ENCODE data around the gene FOLR2. TPM values are rescaled to one million over a fixed set of nuclear protein-coding genes. Genes with fewer than 3 reads are reported as not detected.
"Not testable (repeated sequence)": the region's sequence is repeated elsewhere in the genome, so short reads cannot be mapped to it uniquely, and the experiment has no call there.

Gene FOLR2
- total RNA-seq: 25.7 TPM

GRCh38 chr11:72216638-72217037, at the start of gene FOLR2:
Gene FOLR2 (plus strand): TSS chr11:72216794. CDS start chr11:72218585, 1,791 bp downstream.
- no peak for DNase-seq

GRCh38 chr11:72169046-72169555, 47.5 kb upstream of the FOLR2 start:
- DNase-seq: not testable (repeated sequence)

- not testable (repeated sequence) for DNase-seq
These were observed 46.8 kb upstream of the FOLR2 start for GRCh38 chr11:72169754-72170153.

DNA sequence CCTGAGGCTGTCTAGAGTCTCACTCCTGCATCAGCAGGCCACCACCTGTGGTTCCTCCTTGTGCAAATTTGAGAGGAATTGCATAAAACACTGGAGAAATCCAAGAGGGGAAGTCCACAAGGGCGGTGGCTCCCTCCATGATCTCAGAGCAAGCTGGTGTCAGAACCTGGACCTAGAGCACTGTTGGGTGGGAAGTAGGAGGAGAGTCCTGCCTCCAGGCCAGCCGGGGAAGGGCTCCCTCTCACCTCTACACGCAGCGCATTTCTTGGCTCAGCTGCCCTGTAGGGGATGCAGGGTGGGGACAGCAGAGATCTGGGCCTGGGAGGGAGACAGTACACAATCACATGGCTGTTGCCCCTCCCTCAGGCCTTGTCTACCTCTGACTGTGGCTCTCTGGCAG, 44.6 kb upstream of the FOLR2 start:
- not testable (repeated sequence) for DNase-seq

- DNase-seq: no peak
These were observed 43.3 kb upstream of the FOLR2 start for GRCh38 chr11:72173291-72173690.

GRCh38 chr11:72174302-72175070, 42.1 kb upstream of the FOLR2 start:
- no peak for DNase-seq

GRCh38 chr11:72177656-72178055, 38.9 kb upstream of the FOLR2 start:
- no peak for DNase-seq

DNA sequence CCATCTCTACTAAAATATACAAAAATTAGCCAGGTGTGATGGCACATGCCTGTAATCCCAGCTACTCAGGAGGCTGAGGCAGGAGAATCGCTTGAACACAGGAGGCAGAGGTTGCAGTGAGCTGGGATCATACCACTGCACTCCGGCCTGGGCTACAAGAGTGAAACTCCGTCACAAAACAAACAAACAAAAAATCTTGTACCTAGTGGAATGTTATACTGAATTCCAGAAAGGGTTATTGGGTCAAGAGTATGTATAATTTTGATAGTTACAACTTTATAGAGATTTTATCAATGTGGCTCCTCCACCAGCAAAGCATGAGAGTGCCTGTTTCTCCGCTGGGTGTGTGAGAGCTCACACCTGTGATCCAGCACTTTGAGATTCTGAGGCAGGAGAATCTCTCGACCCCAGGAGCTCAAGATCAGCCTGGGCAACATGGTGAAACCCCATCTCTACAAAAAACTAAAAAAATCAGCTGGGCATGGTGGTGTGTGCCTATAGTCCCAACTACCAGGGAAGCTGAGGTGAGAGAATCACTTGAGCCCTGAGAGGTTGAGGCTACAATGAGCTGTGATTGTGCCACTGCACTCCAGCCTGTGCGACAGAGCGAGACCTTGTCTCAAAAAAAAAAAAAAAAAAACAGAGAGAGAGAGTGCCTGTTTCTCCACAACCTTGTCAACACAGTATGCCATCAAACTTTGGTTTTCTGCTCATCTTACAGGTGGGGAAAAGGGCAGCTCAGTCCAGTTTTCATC, 37.4 kb upstream of the FOLR2 start:
- no peak for DNase-seq

DNA sequence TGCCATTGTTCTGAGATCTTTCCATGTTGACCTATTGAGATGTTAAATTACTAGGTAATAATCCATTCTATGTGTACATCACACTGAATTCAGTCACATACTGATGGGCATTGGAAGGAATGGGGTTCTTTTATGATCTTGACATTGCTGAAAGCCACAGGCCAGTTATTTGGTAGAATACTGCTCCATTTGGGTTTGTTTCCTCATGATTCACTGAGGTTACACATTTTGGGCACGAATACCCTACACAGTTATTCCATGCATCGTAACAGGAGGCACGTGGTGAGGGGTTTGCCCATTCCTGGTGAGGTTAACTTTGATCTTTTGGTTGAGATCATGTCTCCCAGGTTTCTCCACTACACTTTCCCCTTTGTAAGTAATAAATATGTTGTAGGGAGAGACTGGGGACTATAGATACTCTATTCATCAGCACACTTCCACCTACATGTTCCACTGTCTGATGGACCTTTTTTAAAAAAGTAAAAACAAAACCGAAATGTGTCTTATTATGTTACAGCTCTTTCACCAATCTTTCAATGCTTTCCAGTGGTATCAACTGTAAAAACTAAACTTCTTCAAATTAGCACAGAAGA, 36.7 kb upstream of the FOLR2 start:
- no peak for DNase-seq

DNA sequence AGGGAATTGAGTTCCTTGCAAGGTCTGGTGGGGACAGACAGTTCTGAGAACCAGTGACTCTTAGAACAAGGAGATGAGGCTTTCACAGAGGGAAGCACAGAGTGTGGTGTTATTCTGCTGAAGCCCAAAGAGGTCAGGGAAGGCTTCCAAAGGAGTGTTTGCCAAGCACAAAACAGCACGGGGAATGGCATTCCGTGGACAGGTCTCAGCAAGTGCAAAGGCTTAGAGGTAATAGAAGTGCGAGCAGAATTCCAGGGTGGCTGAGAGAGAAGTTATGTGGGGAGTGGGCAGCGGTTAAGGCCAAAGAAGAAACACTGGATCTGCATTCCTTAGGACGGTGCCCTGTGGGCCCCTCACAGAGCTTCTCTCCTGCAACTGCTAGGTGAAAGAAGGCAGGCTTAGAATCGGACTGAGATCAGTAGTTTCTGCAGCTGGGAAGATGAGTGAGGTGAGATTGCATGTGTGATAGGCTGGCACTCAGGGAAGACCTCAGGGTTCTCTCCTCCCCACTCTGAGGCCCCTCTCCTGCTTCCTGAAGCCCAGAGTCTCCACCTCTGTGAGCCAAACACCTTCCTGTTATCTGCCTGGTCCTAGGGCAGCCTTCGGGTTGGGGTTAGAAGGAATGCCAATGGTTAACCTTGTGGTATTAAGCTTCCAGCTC, 35.6 kb upstream of the FOLR2 start:
- DNase-seq: not testable (repeated sequence)

DNA sequence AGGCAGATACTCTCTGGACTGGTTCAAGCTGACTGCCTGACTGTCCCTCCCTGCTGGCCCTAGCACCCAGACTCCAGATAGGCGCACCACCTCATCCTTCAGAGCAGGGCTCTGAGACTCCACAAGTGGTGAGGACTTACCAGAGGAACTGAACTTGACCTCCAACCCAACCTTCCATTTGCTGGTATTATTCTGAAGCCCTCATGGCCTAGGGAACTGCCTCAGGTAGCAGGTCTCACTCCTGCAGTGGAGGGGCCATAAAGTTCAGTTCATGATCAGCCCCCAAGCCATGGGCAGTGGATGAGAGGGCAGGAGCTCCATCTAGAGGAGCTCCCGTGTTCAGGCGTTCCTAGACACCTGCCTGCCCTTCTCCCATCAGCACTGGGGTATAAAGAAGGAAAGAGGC, 35.0 kb upstream of the FOLR2 start:
- not testable (repeated sequence) for DNase-seq

DNA sequence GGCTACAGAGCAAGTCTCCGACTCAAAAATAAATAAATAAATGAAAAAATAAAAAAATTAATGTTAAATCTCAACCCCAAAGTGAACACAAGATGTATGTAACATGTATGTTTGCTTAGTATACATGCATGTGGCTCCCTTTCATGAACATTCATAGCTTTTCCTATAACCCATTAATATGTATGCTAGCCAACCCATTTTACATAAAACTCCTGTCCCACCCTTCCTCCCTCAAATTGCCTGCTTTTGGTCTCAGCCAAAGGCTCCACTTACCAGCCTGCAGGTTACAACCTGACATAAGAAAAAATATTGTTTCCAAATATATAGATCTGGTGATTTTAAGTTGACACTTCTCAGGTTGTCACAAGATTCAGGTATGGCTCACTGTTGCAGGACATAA, 28.3 kb upstream of the FOLR2 start:
- DNase-seq: no peak

DNA sequence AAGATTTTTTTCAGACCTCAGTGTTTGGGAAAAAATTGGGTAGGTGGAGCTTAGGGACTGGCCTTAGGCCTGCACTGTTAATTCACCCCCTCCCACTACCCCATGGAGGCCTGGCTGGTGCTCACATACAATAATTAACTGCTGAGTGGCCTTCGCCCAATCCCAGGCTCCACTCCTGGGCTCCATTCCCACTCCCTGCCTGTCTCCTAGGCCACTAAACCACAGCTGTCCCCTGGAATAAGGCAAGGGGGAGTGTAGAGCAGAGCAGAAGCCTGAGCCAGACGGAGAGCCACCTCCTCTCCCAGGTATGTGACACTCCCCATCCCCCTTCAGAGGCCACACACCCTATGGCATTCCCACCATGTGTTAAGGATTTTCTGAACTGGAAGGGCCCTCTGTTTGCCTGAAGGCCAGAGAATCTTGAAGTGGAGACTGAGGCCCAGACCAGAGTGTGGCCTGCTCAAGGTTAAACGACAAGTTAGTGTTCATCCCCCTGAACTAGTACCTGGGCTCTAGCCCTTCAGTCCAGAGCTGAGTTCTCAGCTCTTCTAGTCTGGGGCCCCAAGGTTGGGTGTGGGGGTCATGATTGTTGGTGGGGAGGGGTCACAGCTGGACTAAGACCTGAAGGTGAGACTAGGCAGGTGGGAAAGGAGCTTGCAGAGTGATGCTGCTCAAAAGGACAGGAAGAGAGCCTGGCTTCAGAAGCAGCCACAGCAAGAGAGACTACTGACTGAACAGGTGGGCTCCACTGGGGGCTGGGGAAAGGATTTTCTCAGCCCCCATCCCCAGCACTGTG, 26.9 kb upstream of the FOLR2 start:
- DNase-seq: no peak

DNA sequence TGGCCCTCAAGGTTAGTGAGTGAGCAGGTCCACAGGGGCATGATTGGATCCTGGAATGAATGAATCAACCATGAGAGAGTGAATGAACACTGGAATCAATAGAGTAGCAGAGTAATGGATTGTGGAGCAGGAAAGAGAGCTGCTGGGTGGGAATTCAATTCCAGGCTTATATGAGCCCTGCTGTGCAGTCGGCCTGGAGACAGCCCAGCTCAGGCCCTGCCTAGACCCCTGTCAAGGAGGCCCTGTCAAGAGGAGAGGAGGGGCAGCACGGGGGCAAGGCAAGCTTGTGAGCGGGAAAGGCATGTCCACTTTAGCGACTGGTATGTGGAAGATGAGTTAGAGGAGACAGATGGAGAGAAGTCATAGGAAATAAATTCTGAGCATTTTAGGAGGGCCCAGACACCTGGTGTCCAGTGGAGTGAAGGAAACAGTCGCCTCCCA, 25.9 kb upstream of the FOLR2 start:
- DNase-seq: no peak

DNA sequence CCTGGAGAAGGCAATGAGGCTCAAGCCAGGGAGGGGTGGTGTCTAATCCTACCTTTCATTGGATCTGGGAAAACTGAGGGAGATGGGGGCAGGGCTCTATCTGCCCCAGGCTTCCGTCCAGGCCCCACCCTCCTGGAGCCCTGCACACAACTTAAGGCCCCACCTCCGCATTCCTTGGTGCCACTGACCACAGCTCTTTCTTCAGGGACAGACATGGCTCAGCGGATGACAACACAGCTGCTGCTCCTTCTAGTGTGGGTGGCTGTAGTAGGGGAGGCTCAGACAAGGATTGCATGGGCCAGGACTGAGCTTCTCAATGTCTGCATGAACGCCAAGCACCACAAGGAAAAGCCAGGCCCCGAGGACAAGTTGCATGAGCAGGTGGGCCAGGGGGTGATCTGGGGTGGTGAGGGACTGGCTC, 24.6 kb upstream of the FOLR2 start, which contains the start of gene FOLR1:
Gene FOLR1, plus strand, starts transcription at position 180 of the 421 bp plus-strand sequence. Its CDS starts 34 bp downstream, at position 214.
- DNase-seq: no peak

DNA sequence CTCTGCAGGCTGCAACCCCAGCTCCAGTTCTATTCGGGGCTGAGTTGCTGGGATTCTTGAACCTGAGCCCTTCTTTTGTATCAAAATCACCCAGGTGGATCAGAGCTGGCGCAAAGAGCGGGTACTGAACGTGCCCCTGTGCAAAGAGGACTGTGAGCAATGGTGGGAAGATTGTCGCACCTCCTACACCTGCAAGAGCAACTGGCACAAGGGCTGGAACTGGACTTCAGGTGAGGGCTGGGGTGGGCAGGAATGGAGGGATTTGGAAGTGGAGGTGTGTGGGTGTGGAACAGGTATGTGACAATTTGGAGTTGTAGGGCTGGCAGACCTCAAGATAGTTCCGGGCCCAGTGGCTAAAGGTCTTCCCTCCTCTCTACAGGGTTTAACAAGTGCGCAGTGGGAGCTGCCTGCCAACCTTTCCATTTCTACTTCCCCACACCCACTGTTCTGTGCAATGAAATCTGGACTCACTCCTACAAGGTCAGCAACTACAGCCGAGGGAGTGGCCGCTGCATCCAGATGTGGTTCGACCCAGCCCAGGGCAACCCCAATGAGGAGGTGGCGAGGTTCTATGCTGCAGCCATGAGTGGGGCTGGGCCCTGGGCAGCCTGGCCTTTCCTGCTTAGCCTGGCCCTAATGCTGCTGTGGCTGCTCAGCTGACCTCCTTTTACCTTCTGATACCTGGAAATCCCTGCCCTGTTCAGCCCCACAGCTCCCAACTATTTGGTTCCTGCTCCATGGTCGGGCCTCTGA, 20.9 kb upstream of the FOLR2 start:
- DNase-seq: no peak

DNA sequence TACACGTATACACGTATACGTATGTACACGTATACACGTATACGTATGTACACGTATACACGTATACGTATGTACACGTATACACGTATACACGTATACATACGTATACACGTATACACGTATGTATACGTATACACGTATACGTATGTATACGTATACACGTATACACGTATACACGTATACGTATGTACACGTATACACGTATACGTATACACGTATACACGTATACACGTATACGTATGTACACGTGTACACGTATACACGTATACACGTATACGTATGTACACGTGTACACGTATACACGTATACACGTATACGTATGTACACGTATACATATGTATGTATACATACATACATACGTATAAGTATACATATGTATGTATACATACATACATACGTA, 15.1 kb upstream of the FOLR2 start:
- DNase-seq: not testable (repeated sequence)

GRCh38 chr11:72202571-72202970, 14.0 kb upstream of the FOLR2 start:
- DNase-seq: no peak

DNA sequence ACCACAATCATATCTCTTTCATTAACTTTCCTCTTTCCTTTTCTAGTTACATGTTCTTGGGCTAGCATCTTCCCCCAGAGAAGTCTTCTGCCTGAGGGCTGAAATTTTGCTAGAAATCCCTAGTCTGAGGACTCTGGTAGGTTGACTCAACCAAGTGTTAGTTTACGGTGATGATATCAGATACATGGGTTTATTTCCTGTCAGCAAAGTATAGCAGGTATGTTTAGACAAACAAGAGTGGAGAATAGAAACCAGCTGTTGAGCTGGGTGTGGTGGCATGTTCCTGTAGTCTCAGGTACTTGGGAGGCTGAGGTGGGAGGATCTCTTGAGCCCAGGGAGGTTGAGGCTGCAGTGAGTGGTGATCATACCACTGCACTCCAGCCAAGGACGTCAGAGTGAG, 13.4 kb upstream of the FOLR2 start:
- DNase-seq: no peak

- no peak for DNase-seq
These were observed 11.7 kb upstream of the FOLR2 start for GRCh38 chr11:72204886-72205285.

DNA sequence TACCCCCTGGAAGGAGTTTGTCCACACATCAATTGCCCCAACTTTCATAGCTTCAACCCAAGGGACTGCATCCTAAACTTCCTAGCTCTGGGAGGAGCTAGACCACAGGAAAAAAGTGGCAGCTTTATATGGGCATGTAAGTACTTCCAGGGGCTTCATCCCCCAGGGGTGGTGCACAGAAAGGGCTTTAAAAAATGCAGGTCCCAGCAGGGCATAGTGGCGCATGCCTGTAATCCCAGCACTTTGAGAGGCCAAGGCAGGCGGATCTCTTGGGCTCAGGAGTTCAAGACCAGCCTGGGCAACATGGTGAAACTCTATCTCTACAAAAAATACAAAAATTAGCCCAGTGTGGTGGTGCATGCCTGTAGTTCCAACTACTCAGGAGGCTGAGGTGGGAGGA, 9.8 kb upstream of the FOLR2 start:
- DNase-seq: not testable (repeated sequence)

All from skin of body (tissue), 2 donors.